Midbrain (tissue), 1 donor: ENCODE results near the gene EXD1.
"Not testable (repeated sequence)": the region's sequence is repeated elsewhere in the genome, so short reads cannot be mapped to it uniquely, and the experiment has no call there.

Experiments
- DNase-seq: peaks from one replicate; lab custom pipeline; 2025; lab: John Stamatoyannopoulos, UW

EXD1 gene

DNA sequence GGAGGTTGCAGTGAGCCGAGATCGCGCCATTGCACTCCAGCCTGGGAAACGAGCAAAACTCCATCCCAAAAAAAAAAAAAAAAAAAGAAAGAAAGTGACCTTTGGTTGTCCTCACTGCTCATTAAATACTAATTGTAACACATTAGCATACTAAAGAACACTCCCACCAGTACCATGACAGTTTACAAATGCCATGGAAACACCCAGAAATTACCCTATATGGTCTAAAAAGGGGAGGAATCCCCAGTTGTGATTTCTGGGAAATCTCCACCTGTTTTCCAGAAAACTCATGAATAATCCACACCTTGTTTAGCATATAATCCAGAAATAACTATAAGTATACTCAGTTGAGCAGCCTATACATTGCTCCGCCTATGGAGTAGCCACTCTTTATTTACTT is 90.9 kb downstream of the EXD1 start:
- no peak for DNase-seq

DNA sequence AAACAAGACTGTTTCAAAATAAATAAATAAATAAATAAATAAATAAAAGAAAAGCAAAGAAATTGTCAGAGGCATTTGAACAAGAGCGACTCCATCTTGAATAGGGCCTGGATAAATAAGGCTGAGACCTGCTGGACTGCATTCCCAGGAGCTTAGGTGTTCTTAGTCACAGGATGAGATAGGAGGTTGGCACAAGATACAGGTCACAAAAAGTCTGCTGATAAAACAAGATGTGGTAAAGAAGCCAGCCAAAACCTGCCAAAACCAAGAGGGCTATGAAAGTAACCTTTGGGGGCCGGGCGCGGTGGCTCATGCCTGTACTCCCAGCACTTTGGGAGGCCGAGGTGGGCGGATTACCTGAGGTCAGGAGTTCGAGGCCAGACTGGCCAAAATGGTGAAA is 91.4 kb downstream of the EXD1 start:
- DNase-seq: not testable (repeated sequence)

DNA sequence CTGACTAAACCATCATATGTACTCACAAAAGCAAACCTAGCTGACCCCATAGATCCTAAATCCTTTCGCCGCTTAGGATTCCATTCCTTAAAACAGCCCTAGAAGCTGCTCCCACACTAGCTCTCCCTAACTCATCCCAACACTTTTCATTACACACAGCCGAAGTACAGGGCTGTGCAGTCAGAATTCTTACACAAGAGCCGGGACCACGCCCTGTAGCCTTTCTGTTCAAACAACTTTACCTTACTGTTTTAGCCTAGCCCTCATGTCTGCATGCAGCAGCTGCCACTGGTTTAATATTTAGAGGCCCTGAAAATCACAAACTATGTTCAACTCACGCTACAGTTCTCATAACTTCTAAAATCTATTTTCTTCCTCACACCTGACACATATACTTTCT is 95.0 kb downstream of the EXD1 start:
- DNase-seq: not testable (repeated sequence)

DNA sequence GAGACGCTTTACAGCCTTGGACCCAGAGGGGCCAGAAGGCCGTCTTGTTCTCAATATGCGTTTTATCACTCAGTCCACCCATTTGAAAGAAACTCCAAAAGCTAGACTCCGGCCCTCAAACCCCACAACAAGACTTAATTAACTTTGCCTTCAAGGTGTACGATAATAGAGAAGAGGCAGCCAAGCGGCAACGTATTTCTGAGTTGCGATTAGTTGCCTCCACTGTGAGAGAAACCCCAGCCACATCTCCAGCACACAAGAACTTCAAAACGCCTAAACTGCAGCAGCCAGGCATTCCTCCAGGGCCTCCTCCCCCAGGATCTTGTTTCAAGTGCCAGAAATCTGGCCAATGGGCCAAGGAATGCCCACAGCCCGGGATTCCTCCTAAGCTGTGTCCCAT is 97.1 kb downstream of the EXD1 start:
- no peak for DNase-seq
